Activated gamma-delta T cell (primary cell): Measurements from ENCODE around the gene RPTOR.

Experiments
- DNase-seq: peaks from one replicate; lab custom pipeline; 2025; lab: John Stamatoyannopoulos, UW

RPTOR gene

DNA sequence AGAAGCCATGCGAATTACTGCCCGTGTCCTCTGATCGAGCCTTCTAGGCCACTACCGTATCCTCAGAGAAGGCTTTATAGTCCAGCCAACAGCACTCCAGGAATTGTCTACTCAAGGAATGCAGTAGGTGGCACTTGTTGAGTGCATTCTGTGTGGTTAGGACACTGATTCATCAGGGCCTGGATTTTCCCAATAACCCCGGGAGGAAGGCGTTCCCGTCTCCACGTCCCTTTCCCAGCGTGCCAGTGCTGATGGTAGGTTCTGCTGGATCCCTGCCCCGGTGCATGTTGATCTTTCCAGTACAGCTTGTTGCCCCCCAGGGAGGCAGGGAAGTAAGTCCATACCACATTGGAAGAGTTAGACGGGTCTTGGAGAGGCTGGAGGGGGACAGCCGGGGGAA, 122.2 kb downstream of the RPTOR start:
- DNase-seq, result no peak

DNA sequence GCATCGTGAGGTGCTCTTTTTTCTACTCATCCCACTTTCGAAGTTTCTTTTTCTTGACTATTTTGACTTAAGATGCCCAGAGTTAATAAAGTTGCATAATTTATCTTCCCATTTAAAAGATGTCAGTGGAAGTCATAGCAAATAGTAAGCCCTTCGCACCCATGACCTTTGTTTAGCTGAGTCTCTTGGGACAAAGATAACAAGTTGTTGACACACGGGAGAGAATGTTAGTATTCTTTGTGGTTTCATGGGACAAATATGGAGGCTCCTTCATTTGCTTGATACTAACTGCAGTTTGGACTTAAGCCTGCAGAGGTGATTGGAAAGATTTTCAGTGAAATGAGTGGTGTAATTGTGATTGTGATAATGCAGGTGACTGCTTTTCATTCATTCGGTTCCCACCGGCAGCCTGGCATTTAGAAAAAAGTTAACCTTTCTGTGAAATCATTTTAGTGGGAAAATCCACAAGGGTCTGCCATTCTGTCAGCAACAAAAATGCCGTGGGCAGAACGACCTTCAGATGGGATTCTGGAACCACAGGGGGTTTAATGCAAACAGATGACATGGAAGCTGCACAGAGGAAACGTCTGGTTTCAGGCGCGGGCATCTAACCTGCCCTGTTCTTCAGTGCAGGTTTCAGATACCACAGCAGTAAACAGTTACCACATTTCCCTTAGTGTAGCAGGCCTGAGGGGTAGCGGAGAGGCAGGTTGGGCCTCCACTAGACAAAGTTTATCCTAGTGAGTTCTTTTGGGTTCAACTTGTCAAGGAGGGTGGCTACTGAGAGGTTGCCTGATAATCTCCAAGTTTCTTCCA, 123.0 kb downstream of the RPTOR start:
- no peak for DNase-seq

DNA sequence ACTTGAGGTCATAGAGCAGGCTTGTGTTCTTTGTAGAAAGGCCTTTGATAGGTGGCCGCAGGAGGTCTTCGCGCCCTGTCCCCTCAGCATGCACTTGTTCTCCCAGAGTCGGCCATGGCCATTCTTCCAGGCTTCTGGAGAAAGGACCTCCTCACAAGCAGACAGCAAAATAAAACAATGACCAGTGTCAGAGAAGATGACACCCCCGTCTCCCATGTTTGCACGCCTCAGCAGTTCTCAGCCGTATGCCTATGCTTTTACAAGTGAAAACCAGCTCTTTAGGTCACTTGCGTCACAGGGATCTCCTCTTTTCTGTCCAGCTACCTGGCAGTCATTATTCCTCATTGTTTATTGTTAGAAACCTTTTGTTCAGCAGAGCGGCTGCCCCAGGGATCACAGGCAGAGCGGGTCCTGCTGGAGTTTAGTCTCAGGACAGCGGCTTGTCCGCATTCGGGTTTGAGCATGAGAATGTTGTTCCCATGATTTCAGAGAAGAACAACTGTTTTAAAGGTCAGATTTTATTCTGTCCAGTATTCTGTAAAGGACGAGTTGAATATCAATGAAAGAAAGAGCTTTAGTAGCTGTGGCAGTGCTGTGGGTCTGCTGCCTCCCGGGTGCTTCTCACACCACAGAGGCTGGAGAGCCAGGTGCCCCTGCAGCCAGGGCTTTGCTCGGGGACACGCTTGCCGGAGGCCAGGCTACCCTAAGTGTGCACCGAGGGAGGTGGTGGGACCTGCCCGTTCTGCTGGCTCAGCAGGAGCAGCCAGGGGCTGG, 123.9 kb downstream of the RPTOR start:
- DNase-seq, result no peak

DNA sequence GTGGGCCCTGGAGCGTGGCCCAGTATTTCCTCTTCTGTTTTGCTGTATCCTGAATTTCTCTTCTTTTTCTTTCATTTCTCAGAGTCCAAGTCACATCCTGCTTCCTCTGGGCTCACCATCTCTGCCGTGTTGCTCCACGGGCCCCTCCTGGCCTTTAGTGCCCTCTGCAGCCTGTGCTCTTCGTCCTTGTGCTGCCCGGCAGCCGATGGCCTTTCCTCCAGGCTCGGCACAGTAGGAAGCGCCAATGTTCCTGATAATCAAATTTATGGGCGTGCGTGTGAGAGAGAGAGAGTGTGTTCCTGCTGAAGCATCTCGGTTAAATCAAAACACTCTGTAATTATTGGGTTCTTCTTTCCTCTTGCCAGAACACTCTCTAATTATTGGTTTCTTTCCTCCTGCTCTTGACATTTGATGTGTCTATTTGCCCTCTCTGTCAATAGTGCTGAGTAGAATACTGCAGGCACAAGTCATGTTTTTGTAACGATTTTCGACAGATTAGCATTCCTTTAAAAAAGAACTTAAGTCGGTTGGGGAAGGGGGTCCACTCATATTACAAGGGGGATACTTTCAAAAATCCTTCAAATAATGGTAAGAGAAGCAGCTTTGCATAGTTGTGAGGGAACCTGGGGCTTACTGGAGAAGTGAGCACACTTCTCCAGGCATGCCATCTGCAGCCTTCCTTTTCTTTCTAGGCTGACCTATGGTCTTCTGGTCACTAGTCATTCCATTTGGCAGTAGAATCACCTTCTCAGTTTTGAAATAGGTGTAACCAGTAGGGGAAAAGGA, 126.6 kb downstream of the RPTOR start:
- no peak for DNase-seq

DNA sequence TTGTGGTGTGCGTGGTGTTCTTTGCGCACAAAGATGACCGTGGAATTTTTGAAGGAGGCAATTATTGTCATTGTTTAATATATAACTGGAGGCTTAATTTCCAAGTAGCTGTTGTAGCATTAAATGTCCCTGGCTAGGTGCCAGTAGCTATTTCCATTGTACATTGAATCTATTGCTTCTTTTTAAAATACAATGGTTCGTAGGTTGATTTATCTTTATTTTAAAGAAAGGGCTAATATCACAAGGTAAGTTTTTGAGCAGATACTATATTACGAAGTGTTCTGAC, 127.1 kb downstream of the RPTOR start:
- no peak for DNase-seq

DNA sequence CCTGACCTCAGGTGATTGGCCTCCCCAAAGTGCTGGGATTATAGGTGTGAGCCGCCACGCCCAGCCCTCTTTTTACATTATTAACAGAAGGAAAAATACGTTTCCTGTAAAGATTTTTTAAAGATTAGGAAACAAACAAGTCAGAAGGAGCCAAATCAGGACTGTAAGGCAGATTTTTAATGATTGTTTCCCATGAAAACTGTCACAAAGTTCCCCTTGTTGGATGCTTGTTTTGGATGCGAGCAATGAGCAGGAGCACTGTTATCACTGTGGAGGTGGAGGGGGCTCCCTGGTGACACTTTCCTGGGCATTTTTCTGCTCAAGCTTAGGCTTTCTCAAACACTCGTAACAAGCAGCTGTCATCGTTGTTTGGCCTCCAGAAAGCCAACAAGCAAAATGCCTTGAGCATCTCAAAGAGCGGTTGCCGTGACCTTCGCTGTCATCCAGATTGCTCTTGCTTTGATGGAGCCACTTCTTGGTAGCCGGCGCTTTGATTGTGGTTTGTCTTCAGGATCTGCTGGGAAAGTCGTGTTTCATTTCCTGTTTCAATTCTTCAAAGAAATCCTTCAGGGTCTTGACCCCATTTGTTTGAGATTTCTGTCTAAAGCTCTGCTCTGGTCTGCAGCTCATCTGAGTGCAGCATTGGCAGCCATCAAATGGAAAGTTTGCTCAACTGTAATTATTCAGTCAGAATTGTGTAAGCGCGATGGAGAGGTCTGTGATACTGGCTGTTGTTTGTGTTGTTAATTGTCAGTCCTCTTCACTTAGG, 128.7 kb downstream of the RPTOR start:
- no peak for DNase-seq

DNA sequence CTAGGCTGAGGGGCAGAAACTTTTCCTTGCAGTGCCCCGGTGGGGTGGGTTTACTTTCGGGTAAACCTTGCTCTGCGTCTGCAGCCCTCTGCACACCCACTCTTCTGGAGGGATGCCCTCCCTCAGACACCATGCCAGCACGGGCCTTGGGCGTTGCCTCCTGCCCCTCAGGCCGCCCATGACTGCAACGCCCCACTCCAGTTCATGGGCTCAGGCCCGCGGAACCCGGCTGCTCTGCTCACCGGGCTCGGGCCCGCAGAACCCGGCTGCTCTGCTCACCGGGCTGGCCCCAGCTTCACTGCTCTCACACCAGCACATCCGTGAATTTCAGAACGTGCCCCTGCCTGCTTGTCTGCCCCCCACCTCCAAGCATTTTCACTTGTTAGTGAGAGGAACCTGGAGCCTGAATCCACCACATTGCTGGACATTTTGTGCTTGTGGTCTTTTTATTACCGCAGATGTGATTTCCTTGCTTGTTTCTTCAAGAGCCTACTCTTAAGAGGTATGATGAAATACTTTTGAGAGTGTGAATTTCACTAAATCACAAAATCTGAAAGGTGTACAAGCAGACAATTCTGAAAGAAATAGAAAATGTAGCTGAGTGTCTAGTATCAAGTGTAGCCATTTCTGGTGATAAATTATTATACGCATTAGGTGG, 130.9 kb downstream of the RPTOR start:
- DNase-seq, result no peak

DNA sequence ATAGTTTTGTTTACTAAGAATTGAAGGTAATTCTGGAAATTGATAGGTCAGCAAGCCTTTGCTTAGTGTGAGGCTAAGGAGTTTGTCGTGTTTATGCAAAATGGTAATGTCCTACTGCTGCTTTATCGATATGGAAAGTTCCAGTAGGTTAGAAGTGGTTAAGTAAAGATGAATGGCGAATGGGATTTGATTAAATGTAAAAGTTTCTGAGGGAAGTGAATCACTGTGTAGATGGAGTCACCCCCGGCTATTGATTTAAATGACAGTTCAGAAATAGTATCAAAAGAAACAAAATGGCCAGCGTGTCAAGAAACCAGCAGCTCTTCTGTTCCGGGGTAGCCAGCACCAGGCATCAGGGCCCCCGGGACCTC, 131.4 kb downstream of the RPTOR start:
- DNase-seq, result no peak

DNA sequence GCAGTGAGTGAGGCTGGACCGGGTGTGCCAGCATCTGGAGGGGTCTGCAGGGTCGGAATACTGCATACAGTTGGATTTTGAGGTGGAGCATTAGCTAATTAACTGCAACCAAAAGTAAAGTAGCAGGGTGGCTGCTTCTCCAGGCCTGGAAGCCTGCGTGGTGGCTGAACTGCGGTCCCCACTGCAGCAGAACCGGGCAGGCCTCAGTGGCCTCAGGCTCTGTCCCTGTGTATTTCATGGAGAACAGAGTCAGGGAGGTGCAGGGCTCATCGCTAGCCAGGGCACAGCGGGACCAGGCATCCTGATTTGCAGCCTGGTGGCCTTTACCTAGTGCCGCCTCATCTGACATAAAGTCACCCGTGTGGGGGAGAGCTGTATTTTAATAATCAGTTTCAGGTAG, 131.9 kb downstream of the RPTOR start:
- no peak for DNase-seq

DNA sequence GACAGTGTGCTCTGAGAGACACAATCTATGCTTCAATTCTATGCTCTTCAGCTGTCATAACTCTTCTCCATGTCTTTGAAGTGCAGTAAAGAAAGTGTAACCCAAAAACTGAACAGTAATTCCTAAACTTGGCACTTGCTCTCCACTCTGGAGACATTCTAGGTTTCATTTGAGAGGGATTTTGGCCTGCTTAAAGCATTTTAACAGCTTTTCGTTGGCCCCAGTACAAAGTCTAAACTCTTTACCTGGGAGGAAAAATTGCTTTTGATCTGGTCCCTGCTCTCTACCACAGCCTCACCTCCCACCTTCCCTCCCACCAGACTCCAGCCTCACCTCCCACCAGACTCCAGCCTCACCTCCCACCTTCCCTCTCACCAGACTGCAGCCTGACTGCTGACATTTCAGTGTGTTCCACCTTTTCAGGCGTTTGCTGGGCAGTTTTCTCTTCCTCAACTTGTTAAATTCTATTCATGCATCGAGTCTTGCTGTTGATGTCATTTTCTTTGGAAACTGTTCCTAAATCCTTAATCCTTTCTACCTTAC, 132.6 kb downstream of the RPTOR start:
- no peak for DNase-seq

DNA sequence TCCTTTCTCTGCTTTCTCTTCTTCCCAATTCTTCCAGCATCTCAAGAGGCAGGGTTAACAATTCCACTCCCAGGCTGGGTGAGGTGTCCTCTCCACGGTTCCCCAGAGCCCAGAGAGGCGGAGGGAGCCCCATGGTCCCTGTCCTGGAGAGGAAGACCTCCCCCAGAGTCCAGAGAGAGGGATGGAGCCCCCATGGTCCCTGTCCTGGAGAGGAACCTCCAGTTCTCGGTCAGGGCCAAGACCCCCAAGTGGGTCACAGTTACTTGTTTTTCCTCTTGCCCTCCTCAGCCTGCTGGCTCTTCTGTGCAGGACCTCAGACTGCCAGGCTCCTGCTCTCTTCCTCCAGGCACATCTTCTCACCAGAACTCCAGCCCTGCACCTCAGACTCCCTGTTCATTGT, 135.2 kb downstream of the RPTOR start:
- DNase-seq, result no peak

DNA sequence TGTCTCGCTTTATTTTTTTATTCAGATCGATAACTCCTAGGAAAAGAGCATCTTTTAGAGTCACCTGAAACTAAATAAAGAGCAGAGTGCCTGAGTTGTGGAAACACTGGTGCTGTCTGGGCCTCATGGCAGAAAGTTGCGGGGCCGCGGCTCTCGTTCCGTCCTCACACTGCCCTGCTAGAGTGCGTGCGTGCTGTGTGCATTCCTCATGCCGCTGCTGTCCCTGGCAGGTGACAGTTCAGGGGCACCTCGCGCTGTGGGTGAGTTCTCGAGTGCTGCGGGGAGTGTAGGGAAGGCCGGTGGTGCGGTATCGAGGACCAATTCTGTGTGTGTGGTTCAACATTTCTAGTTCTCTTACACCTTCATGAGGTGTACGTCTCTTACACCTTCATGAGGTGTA, 136.6 kb downstream of the RPTOR start:
- DNase-seq, result no peak

DNA sequence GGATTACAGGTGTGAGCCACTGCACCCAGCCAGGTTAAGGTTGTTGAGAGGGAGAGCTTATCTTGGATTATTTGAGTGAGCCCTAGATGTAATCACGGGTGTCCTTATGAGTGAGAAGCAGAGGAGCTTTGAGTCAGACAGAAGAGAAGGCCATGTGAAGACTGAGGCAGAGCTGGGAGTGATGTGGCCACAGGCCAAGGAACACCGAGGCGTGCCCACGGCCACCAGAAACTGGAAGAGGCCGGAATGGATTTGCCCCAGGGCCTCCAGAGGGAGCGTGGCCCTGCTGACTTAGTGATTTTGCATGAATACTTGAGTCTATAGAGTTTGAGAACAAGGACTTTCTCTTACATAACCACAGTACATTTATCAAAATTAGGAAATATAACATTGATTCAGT, 137.7 kb downstream of the RPTOR start:
- DNase-seq, result no peak

DNA sequence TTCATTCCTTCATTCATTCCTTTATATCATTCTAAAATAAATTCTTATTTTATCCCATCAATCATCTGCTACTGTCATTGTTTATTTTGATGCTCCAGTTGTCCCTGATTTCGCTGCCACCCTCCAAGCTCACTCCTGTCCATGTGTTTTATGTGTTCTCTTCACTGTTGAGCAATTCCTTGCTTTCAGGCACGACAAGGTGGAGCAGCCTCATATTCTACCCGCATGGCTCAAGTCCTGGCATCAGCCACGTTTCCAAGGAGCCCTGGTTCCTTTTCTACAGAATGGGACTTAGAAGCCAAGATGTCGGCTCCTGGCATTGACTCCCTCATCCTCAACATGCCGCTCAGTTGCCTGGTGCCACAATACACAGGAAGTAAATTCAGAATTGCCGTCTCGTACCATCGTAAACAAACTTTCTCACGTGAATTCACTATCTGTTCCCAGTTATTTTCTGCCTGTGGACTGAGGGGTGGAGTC, 139.0 kb downstream of the RPTOR start:
- no peak for DNase-seq

DNA sequence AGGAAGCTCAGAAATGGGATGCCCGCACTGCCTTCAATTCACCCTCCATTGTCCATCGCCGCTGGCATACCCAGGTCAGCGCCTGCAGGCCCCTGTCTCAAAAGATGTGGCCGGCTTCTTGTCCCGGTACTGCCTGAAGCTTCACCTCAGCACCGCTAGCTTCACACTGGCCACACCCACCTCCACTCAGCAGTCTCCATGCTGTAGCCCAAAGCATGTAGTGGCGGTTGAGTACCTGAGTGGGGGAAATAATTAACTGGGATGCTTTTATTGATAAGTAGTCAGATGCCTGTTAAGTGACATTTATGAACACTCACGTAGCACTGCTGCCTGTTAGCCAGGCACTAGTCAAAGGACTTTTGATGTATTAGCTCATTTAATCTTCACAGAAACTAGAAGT, 143.2 kb downstream of the RPTOR start:
- DNase-seq, result no peak

DNA sequence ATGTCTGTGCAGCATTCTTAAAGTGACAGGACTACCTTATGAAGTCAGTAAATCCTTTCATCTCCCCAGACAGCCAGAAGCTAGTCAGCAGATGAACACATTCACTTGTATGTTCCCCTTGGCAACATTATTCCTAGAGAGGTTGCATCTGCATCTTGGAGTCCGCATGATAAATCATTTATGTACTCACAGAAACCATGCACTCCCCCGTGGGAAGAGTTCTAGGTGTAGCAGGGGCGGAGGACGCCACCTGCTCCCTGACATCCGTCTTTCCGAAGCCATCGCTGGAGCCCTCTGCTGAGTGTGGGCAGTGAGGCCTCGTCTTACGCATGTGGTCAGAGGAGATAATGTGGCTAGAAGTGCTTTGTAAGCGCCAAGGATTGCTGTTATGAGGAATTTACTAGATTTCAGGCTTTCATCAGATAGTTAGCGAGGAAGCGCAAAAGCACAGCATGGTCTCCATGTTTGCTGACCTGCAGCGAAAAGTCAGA, 144.5 kb downstream of the RPTOR start:
- no peak for DNase-seq

DNA sequence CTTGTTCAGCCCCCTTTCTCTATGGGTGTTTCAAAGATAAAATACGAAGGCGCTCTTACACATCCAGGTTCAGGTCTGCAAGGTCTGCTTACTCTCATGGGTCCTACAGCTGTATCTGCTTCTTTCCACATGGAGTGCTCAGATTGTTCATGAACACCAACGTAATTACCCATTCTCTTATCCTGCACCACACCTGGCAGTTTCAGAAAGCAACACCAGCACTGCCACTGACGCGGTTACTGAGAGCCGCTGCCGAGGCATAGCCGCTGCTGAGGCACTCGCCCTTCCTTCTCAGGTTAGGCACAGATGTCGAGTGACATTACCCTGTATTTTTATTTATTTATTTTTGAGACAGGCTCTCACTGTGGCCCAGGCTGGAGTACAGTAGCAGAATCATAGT, 147.1 kb downstream of the RPTOR start:
- no peak for DNase-seq

DNA sequence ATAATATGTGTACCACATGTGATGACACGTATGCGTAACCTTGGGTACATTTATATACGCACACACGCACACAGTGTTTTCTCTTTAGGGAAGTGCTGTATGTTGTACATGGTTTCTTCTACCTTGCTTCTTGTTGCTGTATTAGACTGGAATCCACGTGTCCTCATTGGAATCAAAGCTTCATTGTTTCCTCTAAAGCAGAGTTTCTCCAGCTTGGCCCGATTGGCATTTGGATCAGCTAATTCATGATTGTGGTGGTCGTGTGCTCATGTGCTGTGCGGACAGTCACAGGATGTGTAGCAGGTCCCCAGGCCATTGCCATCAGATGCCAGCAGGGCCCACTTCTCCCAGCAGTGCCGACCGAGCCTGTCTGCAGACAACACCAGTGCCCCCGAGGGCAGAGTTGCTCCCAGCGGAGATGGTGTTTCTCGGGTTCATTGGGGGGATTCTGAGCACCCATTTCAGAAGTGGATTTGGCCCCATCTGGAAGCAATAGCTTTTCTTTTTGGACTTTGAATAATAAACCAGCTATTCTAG, 148.4 kb downstream of the RPTOR start:
- no peak for DNase-seq

DNA sequence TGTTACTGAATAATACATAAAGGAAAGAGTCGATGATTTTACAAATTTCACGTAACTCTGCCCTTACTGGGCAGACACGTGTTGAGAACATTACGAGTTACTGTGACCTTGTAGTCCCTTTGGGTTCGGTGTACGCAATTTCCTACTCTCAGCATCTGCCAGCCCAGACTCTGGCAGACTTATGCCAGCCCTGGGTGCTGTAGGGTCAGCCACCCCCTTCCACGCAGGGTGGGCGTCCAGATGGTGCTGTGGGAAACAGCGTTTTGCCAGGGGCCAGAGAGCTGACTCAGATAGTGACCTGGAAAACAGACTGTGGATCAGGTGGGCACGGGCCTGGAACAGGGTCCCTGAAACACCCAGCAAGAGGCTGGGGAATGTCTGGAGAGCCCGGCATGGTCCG, 148.9 kb downstream of the RPTOR start:
- no peak for DNase-seq

DNA sequence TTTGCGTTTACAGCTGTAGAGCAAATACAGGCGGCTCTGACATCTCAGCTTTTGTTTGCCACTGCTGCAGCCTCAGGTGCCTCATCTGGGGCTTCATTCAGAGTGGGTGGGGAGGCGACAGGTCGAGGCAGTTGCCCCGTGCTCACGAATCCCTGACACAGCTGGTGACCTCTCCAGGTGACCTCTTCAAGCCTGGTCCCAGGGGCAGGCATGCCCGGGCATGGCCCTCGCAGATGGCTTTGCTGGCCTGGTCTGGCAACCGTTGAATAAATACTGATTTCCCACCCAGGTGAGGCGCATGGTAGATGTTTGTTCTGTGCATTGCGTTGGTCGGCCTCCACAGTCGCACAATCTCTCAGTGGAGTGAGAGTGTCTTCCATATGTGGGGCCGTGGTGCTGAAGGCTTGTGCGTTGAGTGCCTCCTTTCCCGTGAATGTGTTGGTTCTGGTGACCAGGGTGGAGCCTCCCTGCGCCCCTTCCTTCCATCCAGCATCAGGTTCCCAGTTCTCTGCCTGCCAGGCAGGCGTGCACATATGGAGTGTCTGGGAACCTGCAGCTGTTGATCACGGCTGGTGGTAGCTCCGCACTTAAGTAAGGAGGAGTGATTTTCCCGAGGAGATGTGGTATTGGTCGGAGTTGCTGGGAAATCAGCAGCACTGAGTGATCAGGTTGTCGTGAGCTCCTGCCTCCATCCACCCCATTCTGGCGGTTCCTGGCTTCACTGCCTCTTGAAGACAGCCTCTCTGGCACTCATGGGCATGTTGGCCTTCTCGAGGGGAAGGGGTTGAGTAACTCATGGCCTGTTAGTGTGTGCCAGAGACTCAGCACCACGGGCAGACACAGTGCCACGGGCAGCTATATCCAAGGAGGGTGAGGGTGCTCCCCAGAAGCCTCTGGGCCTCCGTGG, 149.7 kb downstream of the RPTOR start:
- no peak for DNase-seq
